Upper lobe of left lung (tissue), 6 donors: ENCODE results near the gene CEBPE. TPM values are rescaled to one million over a fixed set of nuclear protein-coding genes. Genes with fewer than 3 reads are reported as not detected.

Source experiments
- ATAC-seq, 2 donors: fragments of 200-7000 bp; cut with Tn5 transposase; one replicate each; pipeline ENCODE4 v1.9.1; 2022; ENCODE audit warnings: mild to moderate bottlenecking in 2 of 2, moderate library complexity in 2 of 2; ENCODE audit not compliant: low FRiP score in 2 of 2
- DNase-seq, 2 donors: peaks; one replicate each; pipeline ENCODE4 v3.0.0-alpha.2; 2019 to 2020
- H3K27ac ChIP-seq, 4 donors: fragments of 200-600 bp; sonication (generic); one replicate each; pipeline ENCODE4 v1.5.1; 2016 to 2019
- H3K27me3 ChIP-seq, 4 donors: fragments of 200-600 bp; sonication (generic); one replicate each; pipeline ENCODE4 v1.5.1; 2017 to 2019
- H3K36me3 ChIP-seq, 4 donors: fragments of 200-600 bp; sonication (generic); one replicate each; pipeline ENCODE4 v1.5.1; 2016 to 2019
- H3K4me1 ChIP-seq, 4 donors: fragments of 200-600 bp; sonication (generic); one replicate each; pipeline ENCODE4 v1.5.1; 2018 to 2019
- H3K4me3 ChIP-seq, 4 donors: fragments of 200-600 bp; sonication (generic); one replicate each; pipeline ENCODE4 v1.5.1; 2017 to 2019; ENCODE audit warnings: mild to moderate bottlenecking in 2 of 4, moderate library complexity in 1 of 4
- H3K9me3 ChIP-seq, 4 donors: fragments of 200-600 bp; sonication (generic); one replicate each; pipeline ENCODE4 v1.5.1; 2018 to 2019
- EP300 ChIP-seq, 4 donors: sonication (generic); formaldehyde crosslinking; IDR thresholded peaks; one replicate each; pipeline ENCODE4 v1.5.1; 2017; ENCODE audit warnings: antibody characterized with exemption in 4 of 4, control low read depth in 2 of 4
- POLR2A ChIP-seq, 4 donors: fragments of 450-650 bp; IDR thresholded peaks; one replicate each; pipeline ENCODE4 v1.5.1; 2016 to 2017; ENCODE audit warnings: antibody characterized with exemption in 4 of 4, mild to moderate bottlenecking in 2 of 4
- POLR2AphosphoS5 ChIP-seq, 2 donors: sonication (generic); formaldehyde crosslinking; IDR thresholded peaks; one replicate each; pipeline ENCODE4 v1.5.1; 2017; ENCODE audit warnings: antibody characterized with exemption in 2 of 2
- WGBS, 2 donors: methylation state at CpG; one replicate each; pipeline ENCODE4 v1.1.5; 2017 to 2018; 5-methylcytosine and 5-hydroxymethylcytosine counted together
- total RNA-seq, 6 donors: library from RNA; depleted of rRNA in 4 of 6; stranded (reverse); fragments of >200 nt in 4 of 6; gene quantifications; one replicate each; pipeline versions ENCODE4 v1.1.0 to v1.2.1, GENCODE V29; 2016 to 2021
- TF ChIP-seq, protein P1 (sequence below), 6 experiments: fragments of 450-650 bp in 4 of 6; fragments of 200-600 bp in 2 of 6; sonication (generic) in 2 of 6; IDR thresholded peaks; one replicate each; pipeline ENCODE4 v1.5.1; 2016 to 2019; ENCODE audit warnings: antibody characterized with exemption in 6 of 6
- donor health status: DM: no; HTN: no; CAD: no; lungs with moderate emphysema.
- donor health status: DM: no; HTN: yes; CAD: no; lungs with severe emphysema.

CEBPE gene
- total RNA-seq, 6 donors from 2014 or later, result 0.31 to 0.77 TPM; not detected in 4

DNA sequence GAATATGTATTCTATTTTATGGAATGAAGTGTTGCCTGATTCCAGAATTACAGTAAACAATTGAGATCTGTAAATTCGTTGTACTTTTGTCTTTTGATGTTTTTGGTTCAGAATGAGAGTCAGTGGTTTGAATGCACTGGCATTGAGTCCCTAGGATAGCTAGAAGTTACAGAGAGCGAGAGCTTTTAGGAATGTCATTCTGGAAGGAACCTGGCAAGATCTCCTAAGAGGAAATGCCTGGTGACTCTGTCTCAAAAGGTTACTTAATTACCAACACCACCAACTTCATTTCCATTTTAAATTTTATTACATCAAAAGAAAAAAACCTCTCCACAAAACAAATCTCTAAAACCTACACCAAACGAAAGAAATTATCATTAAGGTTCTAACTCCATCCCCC lies 6.0 kb upstream of the CEBPE start:
- H3K27ac ChIP-seq, result no peak overlapping the region
- no peaks in the 10 kb centered on the region for H3K9me3 ChIP-seq
- H3K4me3 ChIP-seq, result no peak overlapping the region
- H3K4me1 ChIP-seq, result peaks cover 5 to 20% (median 9%) of the 10 kb centered on the region in 4 donors
- peaks cover 0 to 27% (median 6%) of the 10 kb centered on the region in 4 donors for H3K36me3 ChIP-seq
- no peaks in the 10 kb centered on the region for H3K27me3 ChIP-seq
- no peak for DNase-seq
- ATAC-seq, result no peak
- 41 to 63% methylated on average over 3 of the region's 3 CpGs for WGBS, 2 donors
- TF ChIP-seq POLR2A (IDR thresholded peaks at IDR 0.05) (no peak), POLR2AphosphoS5 (IDR thresholded peaks at IDR 0.05) (no peak), EP300 (IDR thresholded peaks at IDR 0.05) (no peak)
- TF ChIP-seq, protein P1, sequence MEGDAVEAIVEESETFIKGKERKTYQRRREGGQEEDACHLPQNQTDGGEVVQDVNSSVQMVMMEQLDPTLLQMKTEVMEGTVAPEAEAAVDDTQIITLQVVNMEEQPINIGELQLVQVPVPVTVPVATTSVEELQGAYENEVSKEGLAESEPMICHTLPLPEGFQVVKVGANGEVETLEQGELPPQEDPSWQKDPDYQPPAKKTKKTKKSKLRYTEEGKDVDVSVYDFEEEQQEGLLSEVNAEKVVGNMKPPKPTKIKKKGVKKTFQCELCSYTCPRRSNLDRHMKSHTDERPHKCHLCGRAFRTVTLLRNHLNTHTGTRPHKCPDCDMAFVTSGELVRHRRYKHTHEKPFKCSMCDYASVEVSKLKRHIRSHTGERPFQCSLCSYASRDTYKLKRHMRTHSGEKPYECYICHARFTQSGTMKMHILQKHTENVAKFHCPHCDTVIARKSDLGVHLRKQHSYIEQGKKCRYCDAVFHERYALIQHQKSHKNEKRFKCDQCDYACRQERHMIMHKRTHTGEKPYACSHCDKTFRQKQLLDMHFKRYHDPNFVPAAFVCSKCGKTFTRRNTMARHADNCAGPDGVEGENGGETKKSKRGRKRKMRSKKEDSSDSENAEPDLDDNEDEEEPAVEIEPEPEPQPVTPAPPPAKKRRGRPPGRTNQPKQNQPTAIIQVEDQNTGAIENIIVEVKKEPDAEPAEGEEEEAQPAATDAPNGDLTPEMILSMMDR (IDR thresholded peaks at IDR 0.05), result no peak

DNA sequence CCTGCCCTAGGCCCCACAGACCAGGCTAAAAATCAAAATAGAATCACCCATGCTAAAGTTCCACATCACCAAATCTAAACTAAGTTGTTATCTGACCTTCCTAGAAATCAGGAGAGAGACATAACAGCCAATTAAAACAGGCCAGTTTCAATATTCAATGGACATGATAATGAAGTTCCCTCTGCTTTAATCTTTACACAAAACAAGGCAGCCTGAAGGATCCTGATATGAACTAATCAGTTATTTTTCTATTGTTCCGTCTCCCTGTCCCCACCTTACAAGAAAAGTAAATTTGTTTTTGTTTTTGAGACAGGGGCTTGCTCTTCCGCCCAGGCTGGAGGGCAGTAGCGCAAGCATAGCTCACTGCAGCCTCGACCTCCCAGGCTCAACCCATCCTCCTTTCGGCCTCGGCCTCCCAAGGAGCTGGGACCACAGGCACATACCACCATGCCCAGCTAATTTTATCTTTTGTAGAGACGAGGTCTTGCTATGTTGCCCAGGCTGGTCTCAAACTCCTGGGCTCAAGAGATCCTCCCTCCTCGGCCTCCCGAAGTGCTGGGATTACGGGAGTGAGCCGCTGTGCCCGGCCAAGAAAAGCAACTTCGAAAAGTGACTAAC lies 5.4 kb upstream of the CEBPE start:
- Histone ChIP-seq H3K36me3 (peaks cover 0 to 25% (median 6%) of the 10 kb centered on the region in 4 donors), H3K27ac (no peak overlapping the region), H3K9me3 (no peaks in the 10 kb centered on the region), H3K27me3 (no peaks in the 10 kb centered on the region), H3K4me1 (peaks cover 5 to 25% (median 13%) of the 10 kb centered on the region in 4 donors), H3K4me3 (no peak overlapping the region)
- DNase-seq (no peak), ATAC-seq (no peak)
- TF ChIP-seq POLR2A (IDR thresholded peaks at IDR 0.05) (no peak), POLR2AphosphoS5 (IDR thresholded peaks at IDR 0.05) (no peak), EP300 (IDR thresholded peaks at IDR 0.05) (no peak)
- TF ChIP-seq, protein P1 (IDR thresholded peaks at IDR 0.05), result no peak
- 92 to 94% methylated on average over 13 of the region's 13 CpGs for WGBS, 2 donors

DNA sequence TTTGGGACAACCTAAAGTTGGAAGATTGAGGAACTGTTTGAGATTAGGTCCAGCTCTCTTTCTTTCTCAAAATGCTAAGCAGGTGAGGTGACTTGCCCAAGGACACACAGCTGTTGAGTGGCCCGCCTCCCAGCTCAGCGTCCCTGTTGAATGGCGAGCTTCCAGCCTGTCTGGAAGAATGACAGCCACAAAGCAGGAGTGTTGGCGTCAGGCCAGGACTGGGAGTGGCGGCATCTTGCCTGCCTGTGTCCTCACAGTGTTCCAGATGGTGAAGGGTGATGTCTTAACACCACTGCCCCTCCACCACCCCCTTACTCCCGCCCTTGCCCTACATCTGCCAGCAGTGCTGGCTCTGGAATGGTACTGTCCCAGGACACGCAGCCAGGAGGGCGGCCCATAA lies 4.4 kb upstream of the CEBPE start:
- Histone ChIP-seq H3K9me3 (no peaks in the 10 kb centered on the region), H3K27ac (no peak overlapping the region), H3K36me3 (peaks cover 0 to 16% (median 4%) of the 10 kb centered on the region in 4 donors), H3K4me1 (peaks cover 5 to 35% (median 13%) of the 10 kb centered on the region in 4 donors), H3K27me3 (no peaks in the 10 kb centered on the region), H3K4me3 (no peak overlapping the region)
- WGBS, 2 donors, result 52 to 54% methylated on average over 6 to 8 of the region's 8 CpGs
- DNase-seq (peak in 1 of 2 donors; percentile 78), ATAC-seq (no peak)
- TF ChIP-seq POLR2AphosphoS5 (IDR thresholded peaks at IDR 0.05), result no peak
- no peak for TF ChIP-seq EP300 (IDR thresholded peaks at IDR 0.05)
- TF ChIP-seq, protein P1 (IDR thresholded peaks at IDR 0.05), result no peak
- TF ChIP-seq POLR2A (IDR thresholded peaks at IDR 0.05), result no peak

DNA sequence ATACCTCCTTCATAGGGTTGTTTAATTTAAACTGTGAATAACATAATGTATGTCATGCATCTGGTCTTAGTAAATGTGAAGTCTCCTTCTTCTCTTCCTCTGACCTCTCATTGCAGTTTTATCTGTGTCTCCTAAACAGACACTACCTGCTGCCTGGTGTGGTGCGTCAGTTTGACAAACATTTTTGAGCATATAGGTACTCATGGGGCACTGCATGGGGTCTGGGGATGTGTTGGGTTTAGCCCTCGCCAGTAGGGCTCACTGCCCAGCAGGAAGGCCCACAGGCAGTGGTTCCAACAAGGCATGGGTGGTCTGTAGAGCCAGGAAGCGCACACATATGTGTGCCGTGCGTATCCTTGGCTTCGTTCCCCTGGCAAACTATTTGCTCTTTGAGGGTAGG lies 3.0 kb upstream of the CEBPE start:
- Histone ChIP-seq H3K9me3 (no peaks in the 10 kb centered on the region), H3K36me3 (peaks cover 0 to 8% (median 2%) of the 10 kb centered on the region in 4 donors), H3K27me3 (no peaks in the 10 kb centered on the region), H3K4me3 (no peak overlapping the region), H3K4me1 (peaks cover 5 to 36% (median 13%) of the 10 kb centered on the region in 4 donors), H3K27ac (no peak overlapping the region)
- DNase-seq, result no peak
- TF ChIP-seq, protein P1 (IDR thresholded peaks at IDR 0.05), result no peak
- ATAC-seq, result no peak
- WGBS, 2 donors, result 95 to 100% methylated on average over 1 to 6 of the region's 6 CpGs

DNA sequence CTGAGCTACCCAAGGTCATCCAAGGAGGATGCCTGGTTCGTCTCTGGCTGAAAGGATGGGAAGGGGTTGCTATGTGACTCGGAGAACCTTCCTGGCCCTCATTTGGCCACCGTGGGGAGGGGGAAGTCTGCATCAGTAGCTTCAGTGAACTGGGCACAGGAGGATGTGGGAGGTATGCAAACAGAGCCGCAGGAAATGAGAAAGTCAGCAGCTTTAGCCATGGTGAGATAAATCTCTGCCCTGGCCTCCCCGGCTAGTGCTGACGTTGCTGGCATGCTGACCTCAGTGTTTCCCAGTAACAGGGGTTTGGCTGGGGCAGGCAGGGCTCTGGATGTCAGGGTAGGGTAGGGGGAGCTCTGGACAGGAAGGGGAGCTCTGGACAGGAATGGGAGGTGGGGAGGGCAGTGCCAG lies 2.3 kb upstream of the CEBPE start:
- Histone ChIP-seq H3K36me3 (peaks cover 0 to 1% (median 0%) of the 10 kb centered on the region in 4 donors), H3K27ac (no peak overlapping the region), H3K9me3 (no peaks in the 10 kb centered on the region), H3K4me3 (no peak overlapping the region), H3K27me3 (no peaks in the 10 kb centered on the region), H3K4me1 (peaks cover 5 to 36% (median 13%) of the 10 kb centered on the region in 4 donors)
- DNase-seq (no peak), ATAC-seq (peak in 1 of 2 donors; percentile 27)
- TF ChIP-seq POLR2AphosphoS5 (IDR thresholded peaks at IDR 0.05) (no peak), POLR2A (IDR thresholded peaks at IDR 0.05) (no peak), EP300 (IDR thresholded peaks at IDR 0.05) (no peak)
- TF ChIP-seq, protein P1 (IDR thresholded peaks at IDR 0.05), result no peak
- 46 to 51% methylated on average over 6 of the region's 6 CpGs for WGBS, 2 donors
